GM19372 (cell line): Measurements from ENCODE around the gene PTPRN2.
"Not testable (repeated sequence)": the region's sequence is repeated elsewhere in the genome, so short reads cannot be mapped to it uniquely, and the experiment has no call there.

Experiments
- ATAC-seq: cut with Tn5 transposase; IDR thresholded peaks from one replicate; pipeline ENCODE4 v1.9.1; 2021; ENCODE audit warnings: mild to moderate bottlenecking, low read depth, moderate library complexity; ENCODE audit not compliant: unreplicated experiment

The PTPRN2 gene

GRCh38 chr7:157941210-157941609 is 646.4 kb downstream of the PTPRN2 start:
- no peak for ATAC-seq

DNA sequence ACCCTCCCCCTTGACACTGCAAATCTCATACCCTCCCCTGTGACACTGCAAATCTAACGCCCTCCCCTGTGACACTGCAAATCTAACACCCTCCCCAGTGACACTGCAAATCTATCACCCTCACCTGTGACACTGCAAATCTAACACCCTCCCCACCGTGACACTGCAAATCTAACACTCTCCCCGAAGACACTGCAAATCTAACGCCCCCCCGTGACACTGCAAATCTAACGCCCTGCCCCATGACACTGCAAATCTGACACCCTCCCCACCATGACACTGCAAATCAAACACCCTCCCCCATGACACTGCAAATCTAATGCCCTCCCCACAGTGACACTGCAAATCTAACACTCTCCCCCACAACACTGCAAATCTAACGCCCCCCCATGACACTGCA is 647.1 kb downstream of the PTPRN2 start:
- no peak for ATAC-seq

DNA sequence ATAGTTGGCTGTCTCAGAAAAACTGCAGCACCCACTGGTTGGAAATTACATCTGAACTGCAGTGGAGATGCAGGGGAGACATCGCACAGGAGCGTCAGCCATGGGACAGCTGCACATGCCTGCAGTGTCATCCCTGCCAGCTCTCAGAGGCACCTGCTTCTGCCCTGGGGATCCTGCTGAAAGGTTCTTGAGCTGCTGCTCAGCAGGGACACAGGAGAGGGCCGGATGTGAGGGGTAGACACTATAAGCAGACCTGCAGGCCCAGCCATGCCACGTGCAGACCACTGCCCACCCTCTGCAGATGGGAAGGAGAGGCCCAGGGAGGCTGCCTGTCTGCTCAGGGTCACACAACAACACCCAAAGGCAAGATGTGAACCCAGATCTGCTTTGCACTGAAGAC is 649.4 kb downstream of the PTPRN2 start:
- ATAC-seq: no peak

DNA sequence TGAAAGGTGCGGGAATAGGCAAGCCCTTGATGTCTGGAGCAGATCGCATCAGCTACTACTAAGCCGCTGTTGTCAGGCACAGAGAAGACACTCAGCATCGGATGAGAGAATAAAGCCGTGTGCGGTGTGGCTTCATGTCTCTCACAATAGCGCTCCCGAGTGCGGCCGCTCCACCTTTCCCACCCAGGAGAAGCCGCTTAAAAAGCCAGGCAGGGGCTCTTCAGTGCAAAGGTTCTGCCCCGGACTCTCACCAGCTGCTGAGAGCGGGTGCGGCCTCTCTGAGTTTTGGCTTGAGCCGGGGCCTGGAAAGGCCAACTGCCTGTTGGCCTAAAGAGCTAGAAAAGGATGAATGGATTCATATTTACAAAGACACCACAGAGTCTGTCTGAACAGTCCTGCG is 650.2 kb downstream of the PTPRN2 start:
- ATAC-seq: no peak

GRCh38 chr7:157936976-157937375 is 650.6 kb downstream of the PTPRN2 start:
- no peak for ATAC-seq

DNA sequence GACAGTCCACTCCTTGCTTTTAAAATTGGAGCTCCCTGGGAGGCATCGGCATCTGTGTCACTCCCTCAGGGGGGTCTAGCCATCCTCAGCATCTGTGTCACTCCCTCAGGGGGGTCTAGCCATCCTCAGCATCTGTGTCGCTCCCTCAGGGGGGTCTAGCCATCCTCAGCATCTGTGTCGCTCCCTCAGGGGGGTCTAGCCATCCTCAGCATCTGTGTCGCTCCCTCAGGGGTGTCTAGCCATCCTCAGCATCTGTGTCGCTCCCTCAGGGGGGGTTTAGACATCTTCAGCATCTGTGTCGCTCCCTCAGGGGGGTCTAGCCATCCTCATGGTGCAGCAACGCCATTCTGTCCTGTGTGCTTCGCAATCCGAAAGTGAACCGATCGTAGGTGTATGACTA is 651.9 kb downstream of the PTPRN2 start:
- ATAC-seq: not testable (repeated sequence)

- not testable (repeated sequence) for ATAC-seq
These were observed 654.1 kb downstream of the PTPRN2 start for GRCh38 chr7:157933219-157934155.

- no peak for ATAC-seq
These were observed 655.0 kb downstream of the PTPRN2 start for GRCh38 chr7:157932498-157933218.

GRCh38 chr7:157930926-157931466 is 656.6 kb downstream of the PTPRN2 start:
- ATAC-seq: no peak

GRCh38 chr7:157930441-157930840 is 657.2 kb downstream of the PTPRN2 start:
- no peak for ATAC-seq

DNA sequence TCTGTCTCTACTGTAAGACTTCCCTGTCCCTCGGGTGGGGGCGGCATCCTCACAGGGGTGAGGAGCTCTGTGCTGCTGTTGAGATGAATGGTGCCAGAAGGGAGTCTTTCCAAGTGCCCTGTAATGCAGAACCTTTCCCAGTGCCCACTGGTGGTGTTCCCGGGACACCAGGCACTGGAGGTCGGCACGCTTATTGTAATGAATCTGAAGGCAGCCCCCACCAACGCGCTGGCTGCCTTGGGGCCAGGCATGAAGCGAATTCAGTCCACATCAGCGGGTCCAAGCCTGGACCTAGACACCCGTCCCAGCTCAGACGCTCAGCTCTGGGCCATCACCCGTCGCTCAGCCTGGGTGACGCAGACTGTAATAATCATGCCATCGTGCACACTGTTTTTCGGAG is 658.0 kb downstream of the PTPRN2 start:
- no peak for ATAC-seq

DNA sequence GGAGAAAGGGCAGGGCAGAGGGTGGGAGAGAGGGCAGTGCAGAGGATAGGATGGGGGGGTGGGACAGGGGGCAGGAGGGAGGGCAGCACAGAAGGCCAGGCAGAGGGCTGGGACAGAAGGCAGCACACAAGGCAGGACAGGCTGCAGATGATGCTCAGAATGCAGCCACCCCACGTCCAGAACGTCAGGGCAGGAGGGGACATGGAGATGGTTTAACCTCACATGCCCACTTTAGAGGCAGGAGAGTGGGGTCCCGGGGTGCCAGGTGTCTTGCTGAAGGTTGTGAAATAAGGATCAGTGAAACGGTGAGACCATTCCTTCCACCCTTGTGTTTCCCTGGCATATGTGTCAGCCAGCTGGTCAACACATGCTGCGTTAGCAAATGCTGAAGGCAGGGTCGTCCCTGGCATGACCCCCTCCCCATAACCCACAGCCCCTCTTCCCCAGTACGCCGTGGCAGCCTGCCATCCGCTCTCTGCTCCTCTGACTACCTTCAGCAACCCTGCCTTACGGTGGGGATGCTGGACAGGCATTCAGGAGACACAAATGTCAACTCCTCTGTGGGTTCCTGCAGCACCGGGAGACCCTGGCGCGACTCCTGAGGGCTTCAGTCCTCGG is 658.7 kb downstream of the PTPRN2 start:
- ATAC-seq: no peak

DNA sequence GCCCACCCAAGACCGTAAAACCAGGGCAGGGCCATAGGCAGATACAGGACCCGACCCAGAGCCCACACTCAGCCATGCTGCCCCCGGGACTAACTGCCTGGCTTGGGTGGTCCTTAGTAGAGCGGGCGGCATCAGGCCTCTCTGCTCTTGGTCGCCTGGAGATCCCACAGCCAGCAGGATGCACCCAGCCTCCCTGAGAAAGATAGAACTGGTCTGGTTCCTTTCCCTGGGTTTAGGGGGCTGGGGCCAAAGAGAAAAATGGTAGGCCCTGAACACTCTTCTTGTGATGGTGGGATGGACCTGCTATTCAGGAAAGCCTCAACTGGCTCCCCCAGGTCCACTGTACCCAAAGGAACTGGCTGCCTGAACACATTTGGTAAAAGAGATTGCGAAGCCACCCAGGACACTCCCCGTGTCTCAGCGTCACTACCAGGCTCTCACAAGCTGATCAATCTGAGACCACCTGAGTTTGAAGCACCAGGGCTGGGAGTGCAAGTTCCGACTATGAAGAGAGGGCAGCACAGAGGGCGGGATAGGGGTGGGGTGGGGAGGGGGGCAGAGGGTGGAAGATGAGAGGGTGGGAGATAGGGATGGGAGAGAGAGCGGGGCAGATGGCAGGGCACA is 659.3 kb downstream of the PTPRN2 start:
- ATAC-seq: no peak

DNA sequence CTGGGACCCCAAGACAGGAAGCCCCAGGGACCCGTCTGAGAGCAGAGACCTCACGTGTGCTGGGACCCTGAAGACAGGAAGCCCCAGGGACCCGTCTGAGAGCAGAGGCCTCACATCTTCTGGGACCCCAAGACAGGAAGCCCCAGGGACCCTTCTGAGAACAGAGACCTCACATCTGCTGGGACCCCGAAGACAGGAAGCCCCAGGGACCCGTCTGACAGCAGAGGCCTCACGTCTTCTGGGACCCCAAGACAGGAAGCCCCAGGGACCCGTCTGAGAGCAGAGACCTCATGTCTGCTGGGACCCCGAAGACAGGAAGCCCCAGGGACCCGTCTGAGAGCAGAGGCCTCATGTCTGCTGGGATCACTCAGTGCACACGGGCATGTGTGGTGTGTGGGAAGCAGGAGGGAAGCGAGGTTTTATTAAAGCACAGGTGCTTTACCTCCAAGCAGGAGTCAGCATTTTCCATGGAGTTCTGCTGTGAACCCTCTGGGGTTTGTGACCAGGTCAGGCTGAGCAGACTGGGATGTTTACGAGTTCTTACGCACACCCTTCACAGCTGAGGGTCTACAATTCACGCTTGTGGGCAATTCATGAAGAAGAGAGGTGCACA is 660.2 kb downstream of the PTPRN2 start:
- no peak for ATAC-seq

DNA sequence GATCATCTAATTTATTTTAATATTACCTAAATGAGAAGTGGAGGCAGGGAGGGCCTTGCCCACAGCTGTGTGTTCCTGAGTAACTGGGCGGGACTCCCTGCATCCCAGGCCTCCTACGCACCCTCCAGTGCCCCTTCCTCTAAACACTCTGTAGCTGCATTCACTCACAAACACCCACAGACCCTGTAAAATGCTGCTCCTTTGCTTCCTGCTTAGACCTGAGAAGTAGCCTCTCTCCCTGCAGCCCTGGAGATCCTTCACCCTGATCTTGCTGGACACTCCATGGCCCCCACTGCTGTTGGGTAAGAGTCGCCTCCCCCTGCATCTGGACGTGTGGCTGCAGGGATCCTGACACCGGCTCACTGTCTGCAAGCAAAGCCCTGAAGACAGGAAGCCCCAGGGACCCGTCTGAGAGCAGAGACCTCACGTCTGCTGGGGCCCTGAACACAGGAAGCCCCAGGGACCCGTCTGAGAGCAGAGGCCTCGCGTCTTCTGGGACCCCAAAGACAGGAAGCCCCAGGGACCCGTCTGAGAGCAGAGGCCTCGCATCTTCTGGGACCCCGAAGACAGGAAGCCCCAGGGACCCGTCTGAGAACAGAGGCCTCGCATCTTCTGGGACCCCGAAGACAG is 661.0 kb downstream of the PTPRN2 start:
- no peak for ATAC-seq

GRCh38 chr7:157926107-157926506 is 661.5 kb downstream of the PTPRN2 start:
- no peak for ATAC-seq

- no peak for ATAC-seq
These were observed 662.2 kb downstream of the PTPRN2 start for GRCh38 chr7:157925383-157925875.

DNA sequence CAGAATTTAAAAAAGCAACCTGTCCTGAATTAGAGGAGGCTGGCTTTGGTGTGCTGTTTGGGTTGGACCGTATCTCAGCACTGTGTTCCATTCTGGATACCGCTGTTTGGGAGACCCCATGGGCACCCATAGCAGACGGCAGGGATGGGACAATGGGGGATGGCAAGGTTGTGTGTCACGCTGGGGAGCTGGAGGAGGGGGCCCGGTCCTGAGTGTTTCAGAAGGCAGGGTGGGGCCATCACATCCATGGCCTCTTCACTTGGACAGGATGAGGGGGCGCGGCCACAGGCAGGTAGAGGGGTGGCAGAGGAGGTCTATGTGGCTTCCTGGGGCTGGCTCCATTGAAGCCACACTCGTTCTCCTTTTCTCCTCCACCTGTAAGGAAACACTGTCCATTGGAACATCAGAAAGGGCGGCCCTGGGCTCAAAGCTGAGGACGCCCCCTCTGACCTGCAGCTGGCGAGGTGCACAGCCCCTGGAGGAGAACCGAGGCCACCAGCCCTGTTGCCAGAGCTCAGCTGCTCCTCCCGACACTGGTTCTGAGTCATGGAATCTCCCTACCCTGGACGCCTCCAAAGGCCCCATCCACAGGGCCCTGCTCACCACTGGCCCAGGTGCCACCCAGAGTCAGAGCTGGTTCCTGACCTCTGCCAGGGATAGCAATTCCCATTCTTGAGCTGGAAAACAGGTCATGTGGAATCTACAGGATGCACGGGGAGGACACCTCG is 663.6 kb downstream of the PTPRN2 start:
- no peak for ATAC-seq

DNA sequence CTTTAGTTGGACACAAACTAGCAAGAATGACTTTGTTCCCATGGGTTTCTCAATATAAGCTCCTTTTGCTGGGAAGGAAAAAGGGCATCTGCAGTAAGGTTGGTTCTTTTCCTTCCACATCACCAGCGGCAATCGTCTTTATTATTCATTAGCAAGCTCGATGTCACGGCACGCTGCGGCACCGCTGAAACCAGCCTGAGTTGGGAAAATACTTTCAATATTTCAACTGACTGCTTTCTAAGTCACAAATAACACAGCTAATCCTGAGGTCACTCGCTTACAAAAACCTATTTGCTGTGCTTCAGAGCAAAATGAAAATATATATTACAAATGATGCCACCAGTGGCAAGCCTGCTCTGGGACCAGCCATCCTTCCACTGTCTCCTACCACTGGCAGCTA is 665.0 kb downstream of the PTPRN2 start:
- ATAC-seq: no peak
